ENCODE results near the gene CPVL. TPM values are rescaled to one million over a fixed set of nuclear protein-coding genes. Genes with fewer than 3 reads are reported as not detected.

CPVL gene
- total RNA-seq, 1 donor from 2014 or later: 49.8 TPM

DNA sequence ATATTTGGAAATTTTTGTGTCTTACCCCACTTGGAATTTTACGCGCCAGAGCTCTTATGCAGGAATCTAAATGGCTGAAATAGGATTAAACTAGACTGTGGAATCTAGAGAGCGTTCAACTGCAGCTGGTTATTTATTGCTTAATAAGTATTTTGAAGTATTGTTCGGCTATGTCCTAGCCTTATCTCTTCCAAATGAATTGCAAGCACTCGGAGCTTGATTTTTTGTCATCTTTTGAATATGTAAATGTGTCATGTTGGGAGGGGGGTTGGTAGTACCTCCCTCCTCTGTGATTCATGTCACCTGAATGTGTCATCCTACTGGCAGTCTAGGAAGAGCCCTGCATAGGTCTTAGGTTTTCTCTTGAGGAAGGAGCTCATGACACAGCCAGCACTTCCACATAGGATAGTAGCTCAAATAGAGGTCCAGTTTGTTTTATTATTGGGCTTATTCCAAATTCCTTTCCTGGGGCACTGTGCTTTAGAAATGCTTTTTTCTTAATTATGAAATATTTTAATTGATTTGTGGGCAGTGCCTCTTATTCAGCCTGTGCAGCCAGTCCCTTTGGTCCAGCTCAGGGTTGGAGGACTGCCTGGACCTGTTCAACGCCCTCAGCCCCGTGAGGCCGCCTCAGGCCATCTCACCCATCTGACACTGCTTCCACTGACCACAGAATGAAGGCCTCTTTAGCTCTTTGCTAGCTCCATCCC, 165.7 kb downstream of the CPVL start:
- DNase-seq (ENCODE audit: low spot score): no peak

DNA sequence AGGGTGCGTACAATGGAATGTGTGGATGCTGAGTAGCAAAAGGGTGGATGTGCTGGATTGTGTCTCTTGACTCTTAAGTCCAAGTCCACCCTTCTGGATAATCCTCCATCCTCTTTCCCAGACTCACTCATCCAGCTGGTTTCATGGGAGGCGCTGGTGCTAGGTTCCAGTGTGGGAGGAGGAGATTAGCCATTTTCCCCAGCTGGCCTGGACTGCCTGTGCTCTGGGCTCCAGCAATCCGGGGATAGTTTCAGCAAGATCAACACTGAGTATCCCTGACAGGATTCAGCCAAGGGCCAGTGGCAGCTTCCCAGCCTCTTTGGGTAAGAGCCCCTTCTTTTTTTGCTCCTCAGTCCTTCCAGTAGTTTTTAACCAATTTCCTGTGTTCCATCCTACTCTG, 166.6 kb downstream of the CPVL start:
- DNase-seq (ENCODE audit: low spot score): no peak

DNA sequence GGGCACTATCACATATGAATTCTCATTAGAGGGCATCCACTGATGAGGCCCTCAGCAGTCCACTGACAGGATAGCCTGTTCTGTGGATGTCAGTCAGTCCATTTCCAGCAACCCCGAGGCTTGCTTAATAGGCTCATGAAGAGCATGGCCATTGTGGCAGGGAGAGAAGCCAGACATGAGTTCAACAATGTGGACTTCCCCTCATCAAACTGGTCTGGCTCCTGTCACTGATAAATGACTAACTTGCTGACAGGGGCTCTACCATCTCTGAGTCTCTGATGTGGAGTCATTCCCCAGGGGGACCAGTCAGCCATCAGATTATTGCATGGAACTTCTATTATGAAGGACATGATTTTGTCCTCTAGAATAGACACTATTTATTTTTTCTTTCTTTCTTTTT, 168.5 kb downstream of the CPVL start:
- no peak for DNase-seq (ENCODE audit: low spot score)

DNA sequence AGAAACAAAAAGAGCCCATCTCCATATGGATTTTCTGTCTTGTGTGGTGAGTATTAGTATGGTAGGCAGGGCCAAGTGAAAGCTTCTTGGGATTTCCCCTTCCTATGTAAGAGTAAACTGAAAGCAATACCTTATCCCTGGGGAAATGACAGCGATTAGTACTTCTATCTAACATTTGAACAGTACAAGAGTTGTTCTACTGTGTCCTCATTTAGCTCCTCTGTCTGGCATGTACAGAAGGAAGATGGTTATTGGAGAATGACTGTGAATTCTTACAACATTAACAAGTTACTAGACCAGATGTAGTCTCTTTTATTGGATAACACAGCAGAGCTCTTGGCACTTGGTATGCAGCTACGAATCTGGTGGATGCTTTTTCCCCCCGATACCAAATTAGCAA, 170.3 kb downstream of the CPVL start:
- no peak for DNase-seq (ENCODE audit: low spot score)

DNA sequence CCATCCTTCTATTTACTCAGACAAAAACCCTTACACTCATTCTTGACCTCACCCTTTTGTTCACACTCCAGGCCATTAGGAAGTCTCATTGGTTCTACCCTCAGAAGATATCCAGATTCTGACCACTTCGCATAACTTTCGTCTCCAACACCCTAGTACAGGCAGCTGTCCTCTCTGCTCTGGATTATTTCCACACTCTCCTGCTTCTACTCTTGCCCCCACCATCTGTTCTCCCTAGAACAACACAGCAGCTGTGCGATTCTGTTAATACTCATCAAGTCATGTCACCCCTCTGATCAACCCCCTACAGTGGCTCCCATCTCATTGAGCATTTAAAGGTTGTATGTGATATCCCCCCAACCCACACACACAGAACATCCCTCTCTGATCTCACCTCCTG, 172.7 kb downstream of the CPVL start:
- DNase-seq (ENCODE audit: low spot score): no peak

DNA sequence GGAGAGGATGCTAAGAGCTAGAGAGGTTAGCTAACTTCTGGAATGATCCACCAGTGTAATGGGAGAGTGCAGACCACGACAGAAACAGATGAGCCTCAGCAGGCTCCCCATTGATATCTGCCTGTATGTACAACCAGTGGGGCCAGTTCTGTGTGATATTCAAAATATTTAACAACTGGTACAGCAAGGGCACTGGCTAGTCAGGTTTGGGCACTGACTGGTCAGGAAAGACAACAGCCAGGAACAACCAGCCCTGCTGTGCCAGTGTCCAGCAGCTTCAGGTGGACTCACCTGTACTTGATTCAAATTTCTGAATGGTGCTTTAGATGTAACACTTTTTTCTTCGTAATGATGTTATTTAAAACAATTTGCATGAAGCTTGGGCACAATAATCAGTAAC, 182.3 kb downstream of the CPVL start:
- DNase-seq (ENCODE audit: low spot score): no peak

DNA sequence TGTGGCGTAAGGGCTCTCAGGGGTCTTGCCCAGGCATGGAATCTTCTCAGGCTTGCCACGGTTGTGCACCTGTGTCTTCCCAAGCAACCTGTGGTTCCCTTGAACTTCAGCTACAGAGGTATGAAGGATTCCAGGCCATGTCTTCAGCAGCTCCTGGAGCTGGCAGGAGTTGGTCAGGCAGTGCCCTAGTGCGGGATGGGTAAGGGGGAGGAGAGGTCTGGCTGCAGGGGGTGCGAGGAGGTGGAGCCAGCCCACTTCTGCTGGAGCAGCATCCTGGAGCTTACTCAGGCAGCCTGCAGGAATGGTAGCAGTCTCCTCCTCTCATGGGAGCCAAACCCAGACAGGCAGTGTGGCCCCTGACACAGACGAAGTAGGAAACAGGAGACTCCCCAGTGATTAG, 184.4 kb downstream of the CPVL start:
- no peak for DNase-seq (ENCODE audit: low spot score)

DNA sequence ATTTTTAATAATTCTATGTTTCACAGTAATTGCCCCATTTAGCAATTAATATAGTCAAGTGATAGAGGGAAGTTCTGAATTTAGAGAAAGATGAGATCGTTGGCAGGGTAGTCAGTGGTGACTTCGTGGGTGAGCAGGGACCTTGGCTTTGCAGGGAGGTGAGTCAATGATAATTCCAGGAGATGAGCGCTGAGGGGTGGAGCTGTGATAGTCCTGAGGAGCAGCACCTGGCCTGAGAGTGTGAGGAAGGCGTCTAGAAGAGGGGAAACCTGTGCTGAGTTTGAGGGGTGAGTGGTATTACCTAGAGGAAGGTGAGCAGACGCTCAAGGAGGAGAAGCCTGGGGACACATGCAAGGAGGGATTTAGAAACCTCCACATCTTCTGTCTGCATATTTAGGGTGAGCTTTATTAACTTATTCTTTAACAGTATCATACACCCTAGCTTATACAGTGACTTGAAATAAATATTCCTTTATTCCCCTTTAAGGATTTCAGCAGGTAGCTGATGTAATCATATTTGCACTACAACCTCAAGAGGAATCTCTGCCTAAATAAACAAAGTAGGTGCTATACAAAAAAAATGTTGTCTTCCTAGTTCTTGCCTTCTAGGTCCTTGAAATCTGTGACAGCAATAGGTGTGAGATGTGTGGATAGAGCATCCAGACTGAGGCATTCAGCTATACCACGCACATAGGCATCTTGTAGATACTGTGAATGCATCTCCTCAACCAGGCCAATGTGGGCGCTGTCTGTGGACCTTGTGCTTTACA, 186.1 kb downstream of the CPVL start:
- no peak for DNase-seq (ENCODE audit: low spot score)

DNA sequence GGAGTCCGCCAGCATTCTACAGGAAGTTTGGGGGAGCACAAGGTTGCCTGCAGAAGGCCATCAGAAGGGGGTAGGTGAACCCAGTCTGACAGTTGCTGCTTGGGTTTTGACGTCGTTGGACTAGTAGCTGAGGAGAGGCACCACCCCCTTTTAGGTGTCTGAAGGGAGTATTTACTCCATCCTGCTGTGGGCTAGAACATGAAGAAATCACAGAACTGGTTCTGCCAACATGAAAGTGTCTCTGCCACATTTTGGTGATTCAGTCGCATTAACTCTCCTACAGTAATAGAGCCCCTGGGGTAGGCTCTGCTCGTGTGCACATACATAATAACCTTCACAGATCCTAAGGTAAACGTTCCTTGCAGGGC, 187.4 kb downstream of the CPVL start:
- DNase-seq (ENCODE audit: low spot score): no peak

DNA sequence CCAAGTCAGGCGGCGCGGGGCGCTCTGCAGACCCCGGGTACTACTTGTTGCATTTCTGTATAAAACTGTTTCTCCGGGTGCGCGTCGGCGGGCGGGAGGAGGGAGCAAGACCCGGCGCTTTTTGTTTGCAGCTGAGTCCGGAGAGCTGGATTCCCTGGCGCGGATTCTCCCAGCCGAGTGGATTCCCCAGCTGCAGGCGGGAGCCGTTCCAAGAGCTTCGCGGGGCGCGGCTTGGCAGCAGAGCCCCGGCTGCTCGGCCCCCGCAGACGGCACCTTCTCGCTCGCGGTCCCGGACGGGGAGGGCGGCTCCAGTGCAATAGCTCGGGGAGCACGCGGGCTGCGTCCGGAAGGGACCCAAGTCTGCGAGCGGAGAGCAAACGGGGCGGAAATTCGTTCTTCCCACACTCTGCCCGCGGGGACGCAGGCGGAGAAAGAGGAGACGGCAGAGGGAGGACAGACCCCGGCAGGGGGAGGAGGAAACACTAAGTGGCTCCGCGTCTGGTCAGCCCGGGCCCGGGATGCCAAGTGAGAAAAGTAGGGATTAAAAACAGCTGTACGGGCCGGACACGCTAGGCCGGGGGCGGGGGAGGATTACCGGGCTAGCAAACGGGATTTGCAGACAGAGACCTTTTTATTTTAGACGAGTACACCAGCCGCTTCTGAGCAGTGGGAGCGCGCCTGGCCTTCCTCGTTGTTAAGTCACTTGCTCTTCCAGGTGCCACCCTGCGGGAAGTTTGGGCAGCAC, 187.9 kb downstream of the CPVL start, which contains the start of gene TRIL:
TSS of gene TRIL (minus strand) at position 96 of the 745 bp plus-strand sequence. CDS start 284 bp downstream, outside the sequence.
- DNase-seq (ENCODE audit: low spot score): peak; percentile 90

DNA sequence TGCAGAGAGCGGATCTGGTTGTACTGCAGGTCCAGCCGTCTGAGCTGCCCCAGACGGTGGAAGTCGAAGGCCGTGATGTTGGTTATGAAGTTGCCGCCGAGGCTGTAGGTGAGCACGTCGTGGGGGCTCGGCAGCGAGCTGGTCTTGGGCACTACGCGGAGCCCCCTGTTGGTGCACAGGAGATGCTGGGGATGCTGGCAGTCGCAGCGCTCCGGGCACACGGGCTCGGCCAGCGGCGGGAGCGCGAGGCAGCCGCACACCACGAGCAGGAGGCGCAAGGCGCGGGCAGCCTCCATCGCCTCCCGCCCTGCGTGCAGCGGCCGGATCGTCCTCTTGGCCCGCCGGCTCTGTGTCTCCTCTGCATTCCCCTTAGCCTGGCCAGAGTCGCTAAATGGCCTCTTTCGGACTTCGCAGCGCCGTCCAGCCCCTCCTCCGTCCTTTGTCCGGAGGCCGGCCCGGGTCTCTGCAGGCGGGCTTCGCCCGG, 188.5 kb downstream of the CPVL start:
- no peak for DNase-seq (ENCODE audit: low spot score)

DNA sequence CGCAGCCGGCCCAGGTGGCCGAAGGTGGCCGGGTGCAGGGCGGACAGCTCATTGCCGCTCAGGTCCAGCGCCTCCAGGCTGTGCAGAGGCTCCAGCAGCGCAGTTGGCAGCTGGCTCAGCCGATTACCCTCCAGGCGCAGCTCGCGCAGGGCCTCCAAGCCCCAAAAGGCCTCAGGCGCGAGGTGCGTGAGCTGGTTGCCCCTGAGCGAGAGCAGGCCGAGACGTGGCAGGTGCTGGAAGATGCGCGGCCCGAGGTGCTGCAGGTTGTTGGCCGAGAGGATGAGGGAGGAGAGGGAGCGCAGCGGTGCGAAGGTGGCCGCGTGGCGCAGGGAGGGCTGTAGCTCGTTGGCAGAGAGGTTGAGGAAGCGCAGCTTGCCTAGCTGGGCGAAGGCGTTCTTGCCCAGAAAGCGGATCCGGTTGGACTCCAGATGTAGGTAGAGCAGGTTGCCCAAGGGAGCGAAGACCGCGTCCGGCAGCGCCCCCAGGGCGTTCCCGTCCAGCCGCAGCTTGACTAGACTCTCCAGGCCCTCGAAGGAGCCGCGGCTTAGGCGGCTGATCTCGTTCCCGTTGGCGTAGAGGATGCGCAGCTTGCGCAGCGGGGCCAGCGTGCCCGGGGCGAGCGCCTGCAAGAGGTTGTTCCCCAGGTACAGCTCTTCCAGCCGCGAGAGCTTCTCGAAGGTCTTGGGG, 189.1 kb downstream of the CPVL start:
- DNase-seq (ENCODE audit: low spot score): no peak

DNA sequence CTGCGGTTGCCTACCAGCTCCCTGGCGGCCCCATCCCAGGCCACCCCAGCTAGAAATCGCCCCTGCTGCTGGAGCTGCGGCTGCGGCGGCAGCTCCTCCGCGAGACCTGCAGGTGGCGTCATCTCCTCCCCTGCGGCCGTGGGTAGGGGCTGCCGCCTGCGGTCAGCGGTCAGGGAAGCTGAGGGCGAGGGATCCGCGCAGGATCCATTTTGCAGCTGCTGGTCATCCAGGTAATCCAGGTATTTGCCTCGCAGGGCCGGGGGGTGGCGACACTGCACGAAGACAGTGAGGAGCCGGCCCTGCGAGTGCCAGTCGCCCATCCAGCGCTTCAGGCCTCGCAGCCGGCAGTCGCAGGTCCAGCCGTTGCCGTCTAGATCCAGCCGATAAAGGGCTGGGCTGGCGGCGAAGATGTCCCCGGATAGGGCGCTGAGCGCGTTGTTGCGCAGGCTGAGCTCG, 189.7 kb downstream of the CPVL start:
- DNase-seq (ENCODE audit: low spot score): peak; percentile 90

DNA sequence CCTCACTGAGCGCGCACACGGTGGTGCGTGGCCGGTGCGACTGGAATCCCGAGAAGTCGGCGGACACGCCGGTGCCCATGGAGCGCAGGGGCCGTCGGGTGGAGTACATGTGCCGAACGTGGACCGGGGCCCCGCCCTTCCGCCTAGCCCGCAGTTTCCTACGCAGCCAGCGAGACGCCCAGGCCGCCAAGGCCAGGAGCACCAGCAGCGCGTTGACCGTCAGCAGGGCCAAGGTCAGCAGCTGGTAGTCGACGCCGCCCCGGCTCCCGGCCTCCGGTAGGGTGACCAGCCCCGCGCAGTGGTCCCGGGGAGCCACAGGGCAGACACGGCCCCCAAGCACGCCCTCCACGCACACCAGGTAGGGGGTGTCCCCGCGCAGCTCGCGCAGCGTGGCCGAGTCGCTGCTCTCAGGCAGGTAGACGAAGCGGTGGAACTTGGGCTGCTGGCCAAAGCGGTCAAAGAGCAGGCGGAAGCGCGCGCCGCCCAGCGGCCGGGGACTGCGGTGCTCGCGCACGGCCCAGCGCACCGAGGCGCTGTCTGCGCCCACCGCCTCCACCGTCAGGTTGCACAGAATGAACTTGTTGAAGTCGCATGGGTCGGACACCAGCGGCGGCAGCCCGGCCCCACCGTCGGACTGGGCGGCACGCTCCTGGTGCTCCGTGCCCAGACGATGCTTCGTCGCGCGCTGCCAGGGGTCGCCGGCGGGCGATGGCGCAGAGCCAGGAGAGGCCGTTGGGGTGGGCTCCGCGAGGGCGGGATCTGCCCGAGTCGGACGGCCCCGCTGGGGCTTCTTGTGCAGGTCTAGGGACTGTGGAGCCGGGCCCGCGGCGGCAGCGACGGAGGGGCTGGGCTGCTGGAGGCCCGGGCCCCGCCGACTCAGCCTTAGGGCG, 190.4 kb downstream of the CPVL start:
- peak; percentile 92 for DNase-seq (ENCODE audit: low spot score)

DNA sequence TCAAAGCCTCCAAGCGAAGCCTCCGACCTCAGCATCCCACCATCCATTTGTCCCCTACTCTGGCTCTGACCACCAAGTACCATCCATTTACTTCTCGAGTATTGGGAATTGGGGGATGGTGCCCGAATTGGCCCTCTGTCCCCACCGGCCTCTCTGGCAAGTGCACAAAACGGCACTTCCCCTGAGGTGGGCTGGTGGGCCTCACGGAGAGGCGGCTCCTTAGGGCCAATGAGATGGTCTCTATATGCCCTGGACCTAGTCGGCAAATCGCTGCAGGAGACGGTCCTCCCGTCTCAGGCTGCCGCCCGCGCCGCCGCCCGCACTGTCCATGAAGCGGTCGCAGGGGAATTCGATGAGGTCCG, 191.0 kb downstream of the CPVL start:
- DNase-seq (ENCODE audit: low spot score): no peak

DNA sequence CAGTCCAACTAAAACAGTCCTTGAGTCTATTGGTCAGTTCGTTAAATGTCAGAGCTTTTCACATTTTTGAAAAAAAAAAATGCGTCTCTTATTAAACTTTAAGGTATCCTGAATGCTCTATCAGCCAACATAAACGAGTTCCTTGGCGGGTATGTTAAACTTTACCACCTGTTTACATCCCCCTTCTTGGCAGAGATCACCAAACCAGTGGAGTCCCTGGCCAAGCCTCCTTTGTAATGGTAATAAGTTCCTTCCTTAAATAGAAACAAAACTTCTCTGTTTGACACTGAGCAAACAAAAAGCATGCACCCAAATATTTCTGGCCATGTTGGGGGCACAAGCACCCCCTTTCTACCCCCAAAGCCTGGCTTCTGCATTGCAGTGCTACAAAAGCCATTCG, 191.4 kb downstream of the CPVL start:
- no peak for DNase-seq (ENCODE audit: low spot score)

DNA sequence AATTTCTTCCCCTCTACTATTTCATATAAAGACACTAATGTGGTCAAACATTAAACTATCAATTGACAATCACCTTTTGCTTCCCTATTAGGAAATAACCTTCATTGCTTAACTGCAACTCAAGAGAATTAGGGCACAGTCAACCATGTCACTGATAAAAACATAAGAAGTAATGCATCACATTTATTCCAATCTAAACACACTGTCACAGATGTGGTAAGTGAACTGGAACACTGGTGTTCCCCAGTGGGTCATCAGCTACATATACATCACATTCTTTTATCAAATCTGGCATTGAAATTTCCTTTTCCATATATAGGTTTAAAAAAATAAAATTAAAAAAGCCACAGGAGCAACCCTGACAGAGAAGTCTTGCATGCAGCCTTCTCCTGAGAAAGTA, 191.9 kb downstream of the CPVL start:
- DNase-seq (ENCODE audit: low spot score): no peak

DNA sequence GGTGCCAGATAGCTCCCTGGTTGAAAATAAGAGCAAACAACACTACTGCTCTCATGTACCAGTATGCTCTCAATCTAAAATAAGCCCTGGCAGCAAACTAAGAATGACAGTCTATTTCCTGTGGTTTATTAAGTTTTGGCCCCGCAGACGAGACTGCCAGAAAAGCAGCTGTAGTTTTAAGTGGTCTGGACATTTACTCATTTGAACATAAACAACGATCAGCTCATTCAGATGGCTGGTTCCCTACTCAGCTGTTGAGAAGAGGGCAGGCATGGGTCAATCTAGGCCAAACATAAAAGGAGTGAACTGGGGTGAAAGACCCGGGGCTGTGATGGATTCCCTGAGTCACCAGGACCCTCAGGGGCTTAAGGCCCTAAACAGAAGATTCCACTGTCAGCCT, 192.7 kb downstream of the CPVL start:
- DNase-seq (ENCODE audit: low spot score): no peak
